SK-N-MC (cell line): ENCODE data around the gene PTPN1.

Source experiments
- DNase-seq: peaks from one replicate; pipeline ENCODE4 v3.0.0-alpha.2; 2011; ENCODE audit warnings: low read depth, low spot score
- H3K27ac ChIP-seq: fragments of 200-600 bp; sonication (generic); 2 replicates; pipeline ENCODE4 v1.5.1; 2016; ENCODE audit warnings: mixed run types
- H3K36me3 ChIP-seq: fragments of 200-600 bp; sonication (generic); 2 replicates; pipeline ENCODE4 v1.6.1; 2017; ENCODE audit warnings: antibody characterized with exemption, low read length, mixed read lengths; ENCODE audit not compliant: insufficient read depth
- H3K4me3 ChIP-seq: fragments of 200-600 bp; sonication (generic); 2 replicates; pipeline ENCODE4 v1.5.1; 2016
- H3K9ac ChIP-seq: fragments of 200-600 bp; sonication (generic); 2 replicates; pipeline ENCODE4 v1.8.0; 2017; ENCODE audit warnings: mixed run types, mixed read lengths; ENCODE audit not compliant: insufficient read length
- H3K9me3 ChIP-seq: fragments of 200-600 bp; sonication (generic); 2 replicates; pipeline ENCODE4 v1.6.1; 2017; ENCODE audit warnings: low read depth, mild to moderate bottlenecking, antibody characterized with exemption, low read length, moderate library complexity, mixed read lengths
- EZH2 ChIP-seq: fragments of 200-600 bp; sonication (generic); IDR thresholded peaks from one replicate; pipeline ENCODE4 v1.6.1; 2017; ENCODE audit warnings: antibody characterized with exemption
- FOXP2 ChIP-seq: optimal IDR thresholded peaks from 2 replicates; pipeline ENCODE3; 2011; ENCODE audit warnings: mild to moderate bottlenecking, moderate library complexity; ENCODE audit not compliant: insufficient read depth; ENCODE audit errors: extremely low read length, control extremely low read depth
- POLR2AphosphoS5 ChIP-seq: IDR thresholded peaks from 2 replicates; pipeline ENCODE4 v1.6.1; 2012; ENCODE audit warnings: mild to moderate bottlenecking, low read depth, low read length, borderline replicate concordance

PTPN1 gene

DNA sequence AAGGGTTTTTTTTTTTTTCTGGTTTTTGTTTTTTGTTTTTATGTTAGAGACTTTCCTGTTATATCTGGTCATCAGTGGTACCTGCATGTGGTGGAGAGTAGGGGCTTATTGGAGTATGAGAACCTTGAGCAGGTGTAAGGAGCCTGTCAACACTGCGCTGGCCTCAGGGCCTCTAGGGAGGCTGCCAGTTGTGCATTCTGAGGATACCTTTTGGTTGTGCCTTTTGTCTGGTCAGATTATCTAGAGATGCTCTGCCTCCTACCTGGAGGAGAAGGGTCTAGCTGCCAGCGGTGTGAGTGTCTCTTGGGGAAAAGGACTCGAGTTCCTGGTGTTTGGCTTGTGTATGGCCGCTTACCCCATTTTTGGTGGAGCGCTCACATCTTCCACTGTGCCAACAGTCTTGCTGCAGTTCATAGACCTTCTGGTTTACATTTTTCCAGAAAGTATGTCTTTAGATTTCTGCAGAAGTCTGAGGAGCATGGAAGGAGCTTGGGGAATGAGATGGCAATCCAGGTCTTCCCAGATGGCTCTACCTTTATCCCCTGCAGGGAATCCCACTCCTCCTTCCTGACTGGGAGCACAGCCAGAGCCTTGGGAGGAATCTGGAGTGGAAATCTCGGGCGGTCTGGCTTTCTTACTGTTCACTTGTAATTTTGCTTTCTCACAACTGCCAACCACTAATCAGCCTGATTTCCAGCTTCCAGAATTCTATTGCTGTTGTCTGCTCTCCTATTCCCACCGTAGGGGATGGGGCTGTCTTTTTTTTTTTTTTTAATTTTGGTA is 49.9 kb downstream of the PTPN1 start:
- no peak for TF ChIP-seq POLR2AphosphoS5

DNA sequence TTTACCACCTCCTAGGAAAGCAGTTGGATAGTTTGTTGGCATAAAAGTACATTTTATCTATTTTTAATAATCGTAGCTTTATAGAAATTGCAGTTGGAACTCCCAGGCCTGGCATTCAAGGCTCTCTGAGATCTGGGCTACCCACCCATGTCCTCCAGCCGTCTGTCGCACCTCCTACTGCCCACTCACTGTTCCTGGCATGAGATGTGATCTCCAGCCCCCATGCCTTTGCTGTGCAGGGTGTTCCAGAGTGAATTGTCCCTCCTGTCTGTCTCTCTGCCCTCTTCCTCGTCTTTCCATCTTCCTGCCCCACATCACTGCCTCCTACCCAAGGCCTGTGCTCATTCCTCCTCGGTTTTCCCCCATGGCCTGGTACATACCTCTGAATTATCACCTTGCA is 50.7 kb downstream of the PTPN1 start:
- Histone ChIP-seq H3K27ac (peak overlapping the region; percentile 37), H3K4me3 (no peak overlapping the region), H3K9ac (no peak overlapping the region), H3K9me3 (no peaks in the 10 kb centered on the region), H3K36me3 (peaks cover 28% of the 10 kb centered on the region)
- DNase-seq = no peak
- TF ChIP-seq FOXP2 (no peak), POLR2AphosphoS5 (no peak), EZH2 (no peak)

More for the DNA sequence above, 49.9 kb downstream of the PTPN1 start:
- Histone ChIP-seq H3K9ac (no peak overlapping the region), H3K27ac (peak overlapping the region; percentile 37), H3K4me3 (no peak overlapping the region), H3K9me3 (no peaks in the 10 kb centered on the region), H3K36me3 (peaks cover 26% of the 10 kb centered on the region)
- DNase-seq = no peak

- Histone ChIP-seq H3K36me3 (peaks cover 32% of the 10 kb centered on the region), H3K27ac (peak overlapping the region; percentile 37), H3K4me3 (peak overlapping the region; percentile 42), H3K9me3 (no peaks in the 10 kb centered on the region), H3K9ac (peak overlapping the region; percentile 0)
- TF ChIP-seq EZH2 = no peak
- TF ChIP-seq POLR2AphosphoS5 = no peak
- TF ChIP-seq FOXP2 = no peak
- DNase-seq = peak; percentile 61
These were observed 51.3 kb downstream of the PTPN1 start for GRCh38 chr20:50561379-50562078.

- DNase-seq = no peak
- Histone ChIP-seq H3K27ac (peak overlapping the region; percentile 37), H3K9ac (no peak overlapping the region), H3K9me3 (no peaks in the 10 kb centered on the region), H3K36me3 (peaks cover 32% of the 10 kb centered on the region), H3K4me3 (no peak overlapping the region)
- no peak for TF ChIP-seq POLR2AphosphoS5
- TF ChIP-seq FOXP2 = no peak
- TF ChIP-seq EZH2 = no peak
These were observed 52.1 kb downstream of the PTPN1 start for GRCh38 chr20:50562262-50562701.

DNA sequence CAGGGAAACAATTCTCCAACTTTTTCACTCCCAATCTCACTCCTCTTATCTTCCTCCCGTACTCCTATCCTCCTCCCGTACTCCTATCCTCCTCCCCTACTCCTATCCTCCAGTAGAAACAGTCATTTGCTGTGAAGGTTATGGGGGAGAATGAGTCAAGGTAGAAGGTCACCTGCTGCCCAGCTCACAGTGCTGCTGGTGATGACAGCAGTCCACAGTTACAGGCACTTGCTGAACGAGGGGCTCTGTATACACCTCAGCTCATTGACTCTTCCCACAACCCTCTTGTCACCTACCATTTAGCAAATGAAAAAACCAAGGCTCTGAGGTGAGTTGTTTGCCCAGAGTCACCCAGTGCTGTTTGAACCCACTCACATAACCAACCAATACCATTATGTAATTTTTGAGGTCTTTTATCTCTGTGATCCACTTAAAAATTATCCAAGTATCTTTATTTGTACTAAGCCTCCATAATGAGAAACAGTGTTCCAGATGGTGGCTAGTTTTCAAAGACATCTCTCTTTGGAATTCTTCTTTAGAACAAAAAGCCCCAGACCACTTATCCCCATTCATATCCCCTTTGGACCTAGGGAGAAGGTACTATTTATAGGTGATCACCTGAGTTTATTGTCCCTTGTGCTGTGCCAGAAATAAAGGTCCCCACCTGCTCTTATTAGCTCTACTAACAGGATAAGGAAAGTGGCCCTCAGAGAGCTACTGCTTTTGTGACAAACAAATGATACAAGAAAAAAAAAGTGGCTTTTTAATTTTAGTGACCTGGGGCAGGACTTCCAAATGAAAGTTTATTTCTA is 53.2 kb downstream of the PTPN1 start:
- H3K9ac ChIP-seq = no peak overlapping the region
- H3K9me3 ChIP-seq = no peaks in the 10 kb centered on the region
- no peak for TF ChIP-seq EZH2
- TF ChIP-seq POLR2AphosphoS5 = no peak
- TF ChIP-seq FOXP2 = no peak
- H3K36me3 ChIP-seq = peaks cover 36% of the 10 kb centered on the region
- H3K27ac ChIP-seq = no peak overlapping the region
- DNase-seq = no peak
- H3K4me3 ChIP-seq = no peak overlapping the region

DNA sequence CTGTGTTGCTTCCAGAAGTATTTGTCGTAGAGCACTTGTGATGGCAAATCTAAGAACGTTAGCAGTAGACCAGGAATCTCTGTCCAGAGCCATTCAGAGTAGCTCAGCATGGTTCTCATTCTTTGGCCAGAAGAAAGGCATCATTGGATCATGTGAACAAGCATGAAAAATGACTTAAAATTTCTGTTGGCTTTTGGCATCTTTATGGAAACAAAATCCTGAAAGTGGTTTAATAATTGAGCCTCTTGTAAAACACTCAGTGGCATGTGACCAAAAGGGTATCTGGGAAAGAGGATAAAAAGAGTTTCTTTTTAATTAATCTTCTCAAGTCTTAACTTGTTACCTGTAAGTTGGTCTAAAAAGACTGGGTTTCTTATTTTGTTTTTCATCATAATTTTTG is 55.2 kb downstream of the PTPN1 start:
- no peak overlapping the region for H3K27ac ChIP-seq
- H3K36me3 ChIP-seq = peaks cover 47% of the 10 kb centered on the region
- no peak overlapping the region for H3K9ac ChIP-seq
- no peaks in the 10 kb centered on the region for H3K9me3 ChIP-seq
- no peak for TF ChIP-seq FOXP2
- DNase-seq = no peak
- no peak overlapping the region for H3K4me3 ChIP-seq

- no peak overlapping the region for H3K9ac ChIP-seq
- no peak overlapping the region for H3K4me3 ChIP-seq
- H3K27ac ChIP-seq = no peak overlapping the region
- TF ChIP-seq EZH2 (no peak), POLR2AphosphoS5 (no peak)
- H3K9me3 ChIP-seq = no peaks in the 10 kb centered on the region
- peaks cover 47% of the 10 kb centered on the region for H3K36me3 ChIP-seq
- no peak for DNase-seq
These were observed 55.7 kb downstream of the PTPN1 start for GRCh38 chr20:50565871-50566270.

DNA sequence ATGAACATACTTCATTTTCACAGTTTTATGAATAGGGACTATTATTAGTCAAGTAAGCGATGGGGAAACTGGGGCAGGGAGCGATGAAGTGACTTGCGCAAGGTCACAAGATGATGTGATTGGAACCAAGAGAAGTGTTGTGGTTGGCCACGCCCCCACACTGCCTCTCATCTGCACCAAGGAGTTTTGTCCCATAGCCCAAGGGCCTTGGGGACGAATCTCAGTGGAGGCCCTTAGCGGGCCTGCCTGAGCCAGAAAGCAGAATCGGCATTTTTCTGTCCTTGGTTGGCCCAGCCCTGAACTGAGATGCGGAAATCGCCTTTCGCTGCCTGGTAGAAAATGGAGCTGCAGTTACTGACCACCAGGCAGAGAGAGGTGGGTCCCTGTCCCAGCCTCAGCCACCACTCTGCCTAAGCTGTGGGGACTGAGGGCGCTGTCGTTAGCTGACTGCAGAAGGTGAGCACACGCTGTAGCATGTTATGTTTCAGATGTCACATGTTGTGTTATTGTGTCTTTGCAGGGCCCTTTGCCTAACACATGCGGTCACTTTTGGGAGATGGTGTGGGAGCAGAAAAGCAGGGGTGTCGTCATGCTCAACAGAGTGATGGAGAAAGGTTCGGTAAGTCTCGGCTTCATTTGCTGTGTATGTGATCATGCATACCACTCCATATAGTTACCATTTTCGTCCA is 57.8 kb downstream of the PTPN1 start:
- Histone ChIP-seq H3K4me3 (no peak overlapping the region), H3K9me3 (no peaks in the 10 kb centered on the region), H3K9ac (no peak overlapping the region), H3K27ac (no peak overlapping the region), H3K36me3 (peaks cover 34% of the 10 kb centered on the region)
- TF ChIP-seq EZH2 (no peak), FOXP2 (no peak), POLR2AphosphoS5 (no peak)
- no peak for DNase-seq
